ENCODE results near the gene POLR3C.

DNA sequence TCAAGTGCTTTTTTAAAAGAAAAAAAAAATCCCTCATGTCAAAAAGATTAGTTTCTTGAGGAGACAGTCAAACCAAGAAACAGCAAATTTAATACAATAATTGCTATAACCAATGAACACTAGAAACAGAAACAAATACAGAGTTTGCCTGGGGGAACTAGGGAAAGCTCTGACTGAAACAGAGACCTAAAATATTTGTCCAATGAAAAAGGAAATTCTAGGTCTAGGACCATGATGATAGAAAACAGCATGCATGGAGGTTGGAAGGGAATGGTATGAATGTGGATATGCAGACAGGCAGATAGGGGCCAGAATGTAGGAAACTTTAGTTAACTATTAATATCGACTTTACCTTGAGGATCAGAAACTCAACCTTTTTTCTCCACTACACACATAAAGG, 31.5 kb upstream of the POLR3C start:
- TF ChIP-seq, protein P1, sequence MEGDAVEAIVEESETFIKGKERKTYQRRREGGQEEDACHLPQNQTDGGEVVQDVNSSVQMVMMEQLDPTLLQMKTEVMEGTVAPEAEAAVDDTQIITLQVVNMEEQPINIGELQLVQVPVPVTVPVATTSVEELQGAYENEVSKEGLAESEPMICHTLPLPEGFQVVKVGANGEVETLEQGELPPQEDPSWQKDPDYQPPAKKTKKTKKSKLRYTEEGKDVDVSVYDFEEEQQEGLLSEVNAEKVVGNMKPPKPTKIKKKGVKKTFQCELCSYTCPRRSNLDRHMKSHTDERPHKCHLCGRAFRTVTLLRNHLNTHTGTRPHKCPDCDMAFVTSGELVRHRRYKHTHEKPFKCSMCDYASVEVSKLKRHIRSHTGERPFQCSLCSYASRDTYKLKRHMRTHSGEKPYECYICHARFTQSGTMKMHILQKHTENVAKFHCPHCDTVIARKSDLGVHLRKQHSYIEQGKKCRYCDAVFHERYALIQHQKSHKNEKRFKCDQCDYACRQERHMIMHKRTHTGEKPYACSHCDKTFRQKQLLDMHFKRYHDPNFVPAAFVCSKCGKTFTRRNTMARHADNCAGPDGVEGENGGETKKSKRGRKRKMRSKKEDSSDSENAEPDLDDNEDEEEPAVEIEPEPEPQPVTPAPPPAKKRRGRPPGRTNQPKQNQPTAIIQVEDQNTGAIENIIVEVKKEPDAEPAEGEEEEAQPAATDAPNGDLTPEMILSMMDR (IDR thresholded peaks at IDR 0.05), result no peak
- TF ChIP-seq POLR2A (IDR thresholded peaks at IDR 0.05), result no peak
